SK-N-SH (cell line): ENCODE results near the gene MYADML2. TPM values are rescaled to one million over a fixed set of nuclear protein-coding genes. Genes with fewer than 3 reads are reported as not detected.
A peak's percentile ranks its signal among the peaks of the same experiment; 100 is the strongest.

Source experiments
- CTCF ChIA-PET: fragments of 300-600, 350-600 bp; formaldehyde crosslinking; extraction: SDS; loops from one replicate; lab custom pipeline; 2021; lab: Yijun Ruan, JAX
- POLR2A ChIA-PET: fragments of 350-600 bp; sonication (Branson Sonifier 250); formaldehyde crosslinking; extraction: SDS; loops from one replicate; lab custom pipeline; 2020; ENCODE audit warnings: antibody characterized with exemption, inconsistent platforms; lab: Yijun Ruan, JAX
- DNase-seq: peaks from one replicate; pipeline ENCODE4 v3.0.0; 2012
- H2AFZ ChIP-seq: fragments of 200-600 bp; sonication (generic); 2 replicates; pipeline ENCODE4 v1.8.1; 2016; ENCODE audit warnings: antibody characterized with exemption, mild to moderate bottlenecking, low read depth
- H3F3A ChIP-seq: fragments of 200-600 bp; sonication (generic); replicated peaks from 2 replicates; pipeline ENCODE3; 2016; ENCODE audit warnings: antibody characterized with exemption, mild to moderate bottlenecking; ENCODE audit not compliant: insufficient read depth
- H3K27ac ChIP-seq, 2 experiments: fragments of 200-500 bp in 1 of 2; fragments of 200-600 bp in 1 of 2; sonication (Bioruptor generic) in 1 of 2; sonication (generic), shearing (Covaris generic) in 1 of 2; 2 replicates each; pipeline versions ENCODE4 v1.5.1 to v1.6.1; 2014 to 2016; ENCODE audit warnings: low read depth in 2 of 2, inconsistent platforms in 1 of 2, low read length in 1 of 2, mild to moderate bottlenecking in 1 of 2, mixed read lengths in 1 of 2
- H3K27me3 ChIP-seq: fragments of 200-600 bp; sonication (generic), shearing (Covaris generic); 2 replicates; pipeline ENCODE4 v1.6.1; 2016; ENCODE audit warnings: mixed run types; ENCODE audit not compliant: insufficient read depth
- H3K36me3 ChIP-seq, 2 experiments: fragments of 200-500 bp in 1 of 2; fragments of 200-600 bp in 1 of 2; sonication (Bioruptor generic) in 1 of 2; sonication (generic) in 1 of 2; replicated peaks in 1 of 2; 2 replicates each; pipeline versions ENCODE3 to v1.5.1; 2014 to 2016; ENCODE audit warnings: low read length in 1 of 2, mild to moderate bottlenecking in 1 of 2; ENCODE audit not compliant: insufficient read depth in 2 of 2, control insufficient read depth in 1 of 2
- H3K4me1 ChIP-seq, 2 experiments: fragments of 200-500 bp in 1 of 2; fragments of 200-600 bp in 1 of 2; sonication (Bioruptor generic) in 1 of 2; sonication (generic), shearing (Covaris generic) in 1 of 2; 2 replicates each; pipeline versions ENCODE4 v1.5.1 to v1.6.1; 2014 to 2016; ENCODE audit warnings: low read depth in 1 of 2, low read length in 1 of 2, mixed run types in 1 of 2; ENCODE audit not compliant: insufficient read depth in 2 of 2, control insufficient read depth in 1 of 2
- H3K4me2 ChIP-seq: fragments of 200-600 bp; sonication (generic), shearing (Covaris generic); 2 replicates; pipeline ENCODE4 v1.6.1; 2017; ENCODE audit warnings: mixed run types
- H3K4me3 ChIP-seq, 2 experiments: fragments of 200-500 bp in 1 of 2; fragments of 200-600 bp in 1 of 2; sonication (Bioruptor generic) in 1 of 2; sonication (generic), shearing (Covaris generic) in 1 of 2; 2 replicates each; pipeline versions ENCODE4 v1.5.1 to v1.8.1; 2014 to 2016; ENCODE audit warnings: low read depth in 2 of 2, inconsistent platforms in 1 of 2, low read length in 1 of 2, mild to moderate bottlenecking in 1 of 2, mixed read lengths in 1 of 2, moderate library complexity in 1 of 2
- H3K79me2 ChIP-seq: fragments of 200-600 bp; sonication (generic); 2 replicates; pipeline ENCODE4 v1.8.1; 2017; ENCODE audit warnings: mild to moderate bottlenecking; ENCODE audit not compliant: insufficient read depth
- H3K9ac ChIP-seq: fragments of 200-600 bp; sonication (generic); 2 replicates; pipeline ENCODE4 v1.6.1; 2017; ENCODE audit warnings: mixed run types
- H3K9me2 ChIP-seq: fragments of 200-600 bp; sonication (generic); 2 replicates; pipeline ENCODE4 v1.6.1; 2017; ENCODE audit warnings: mixed run types
- H3K9me3 ChIP-seq: fragments of 200-600 bp; sonication (generic); 2 replicates; pipeline ENCODE4 v1.6.1; 2017; ENCODE audit warnings: mixed run types, mild to moderate bottlenecking, moderate library complexity
- H4K20me1 ChIP-seq: fragments of 200-600 bp; sonication (generic); 2 replicates; pipeline ENCODE4 v1.6.1; 2017; ENCODE audit warnings: mild to moderate bottlenecking, mixed run types; ENCODE audit not compliant: insufficient read depth
- ELF1 ChIP-seq: IDR thresholded peaks from 2 replicates; pipeline ENCODE4 v1.4.0; 2012
- EP300 ChIP-seq, 2 experiments: IDR thresholded peaks; 2 replicates each; pipeline versions ENCODE4 v1.4.0 to v1.6.1; 2012; ENCODE audit warnings: borderline replicate concordance in 1 of 2, low read depth in 1 of 2, low read length in 1 of 2
- GABPA ChIP-seq: IDR thresholded peaks from 2 replicates; pipeline ENCODE4 v1.4.0; 2012; ENCODE audit warnings: low read depth, mild to moderate bottlenecking
- GATA2 ChIP-seq: sonication (generic); formaldehyde crosslinking; IDR thresholded peaks from 2 replicates; pipeline ENCODE4 v1.5.0; 2020; ENCODE audit warnings: mild to moderate bottlenecking, missing genetic modification reagents
- MAX ChIP-seq: IDR thresholded peaks from 2 replicates; pipeline ENCODE4 v1.4.0; 2012; ENCODE audit warnings: low read depth
- MXI1 ChIP-seq: IDR thresholded peaks from 2 replicates; pipeline ENCODE4 v1.6.1; 2012; ENCODE audit warnings: mild to moderate bottlenecking, low read depth, low read length, improper control_type of control experiment
- NFIC ChIP-seq: IDR thresholded peaks from 2 replicates; pipeline ENCODE4 v1.4.0; 2012; ENCODE audit warnings: borderline replicate concordance
- POLR2AphosphoS5 ChIP-seq: IDR thresholded peaks from 2 replicates; pipeline ENCODE4 v1.6.1; 2012; ENCODE audit warnings: low read depth, low read length
- RCOR1 ChIP-seq: fragments of 150-350 bp; IDR thresholded peaks from 2 replicates; pipeline ENCODE4 v1.6.1; 2017; ENCODE audit warnings: antibody characterized with exemption, low read length
- RFX5 ChIP-seq: IDR thresholded peaks from 2 replicates; pipeline ENCODE4 v1.6.1; 2012; ENCODE audit warnings: mild to moderate bottlenecking, improper control_type of control experiment, low read length
- TEAD4 ChIP-seq: IDR thresholded peaks from 2 replicates; pipeline ENCODE4 v1.4.0; 2012; ENCODE audit warnings: mild to moderate bottlenecking, borderline replicate concordance; ENCODE audit not compliant: insufficient read depth
- YY1 ChIP-seq: IDR thresholded peaks from 2 replicates; pipeline ENCODE4 v1.4.0; 2012; ENCODE audit warnings: low read depth, mild to moderate bottlenecking
- WGBS: methylation state at CpG from one replicate; pipeline ENCODE4 v1.1.6; 2017; ENCODE audit warnings: low lambda C conversion rate; 5-methylcytosine and 5-hydroxymethylcytosine counted together
- polyA plus RNA-seq, 3 experiments: library from polyadenylated mRNA; depleted of rRNA; stranded (reverse); fragments of >200 nt; gene quantifications; 2 replicates each; pipeline ENCODE4 v1.2.3, GENCODE V29; 2012

The MYADML2 gene
- polyA plus RNA-seq, 1 of the 3 experiments (the other 2 are of a cell fraction) = not detected

- TF ChIP-seq EP300 (IDR thresholded peaks at IDR 0.05; ENCODE audit: borderline replicate concordance in 1 of 2, low read depth in 1 of 2, low read length in 1 of 2) (no peak), GABPA (0 out of 2 replicates have a peak, but pooled peaks have one; percentile 17), MAX (peak; percentile 68; the same call in 1 of the 2 replicates), POLR2AphosphoS5 (peak; percentile 58; the same call in 1 of the 2 replicates), MXI1 (peak; percentile 53; the same call in 1 of the 2 replicates)
- TF ChIP-seq, all 33 proteins: peak for 4
- Histone ChIP-seq H3K4me3 (peak overlapping the region; percentile 70 to 92), H3K9me2 (no peaks in the 10 kb centered on the region), H2AFZ (no peak overlapping the region), H3K27ac (peak overlapping the region; percentile 72 to 85), H3F3A (peaks cover 13% of the 10 kb centered on the region), H3K4me1 (peaks cover 20 to 31% of the 10 kb centered on the region in 2 experiments; a peak in 2 of 4 replicates), H3K27me3 (no peaks in the 10 kb centered on the region), H3K4me2 (peak overlapping the region; percentile 87), H3K36me3 (peaks cover 3 to 12% of the 10 kb centered on the region in 2 experiments), H3K9me3 (no peaks in the 10 kb centered on the region), H3K79me2 (peaks cover 55% of the 10 kb centered on the region), H3K9ac (peak overlapping the region; percentile 91), H4K20me1 (peaks cover 43% of the 10 kb centered on the region)
- POLR2A ChIA-PET = interaction anchor here (0.6 to 5.0 kb wide), 10 partner anchors 9 to 1429 kb away, joined by 3 to 34 read pairs (median 4); partner anchors contain the start of genes ALYREF, ANAPC11, FASN and NPB
- CTCF ChIA-PET = interaction anchor here (1.1 to 11.7 kb wide), 10 partner anchors 10 to 104 kb away, joined by 3 to 107 read pairs (median 22); partner anchors contain the start of genes ALYREF, ANAPC11, ARHGDIA and ASPSCR1
- peak; percentile 85 for DNase-seq
- WGBS = 2% methylated on average over 43 of the region's 46 CpGs
Observed at GRCh38 chr17:81926451-81927151, 20.4 kb downstream of the MYADML2 start.

- ChIA-PET POLR2A (interaction anchor here (0.6 to 5.0 kb wide), 9 partner anchors 9 to 1428 kb away, joined by 3 to 34 read pairs (median 4); partner anchors contain the start of genes ARHGDIA, FASN, NPB and PYCR1), CTCF (interaction anchor here (1.2 to 11.7 kb wide), 10 partner anchors 10 to 105 kb away, joined by 3 to 107 read pairs (median 22); partner anchors contain the start of genes ARHGDIA, ASPSCR1, NOTUM and PYCR1)
- Histone ChIP-seq H3K27me3 (no peaks in the 10 kb centered on the region), H3K4me2 (peak overlapping the region; percentile 87), H3K36me3 (peaks cover 9 to 18% of the 10 kb centered on the region in 2 experiments), H3K27ac (peak overlapping the region; percentile 72 to 85), H3K9me3 (no peaks in the 10 kb centered on the region), H3K9ac (peak overlapping the region; percentile 91; the same call in 1 of the 2 replicates), H3K79me2 (peaks cover 61% of the 10 kb centered on the region), H2AFZ (no peak overlapping the region), H4K20me1 (peaks cover 49% of the 10 kb centered on the region), H3K4me1 (peaks cover 20 to 31% of the 10 kb centered on the region in 2 experiments; a peak in 2 of 4 replicates), H3F3A (peaks cover 18% of the 10 kb centered on the region), H3K9me2 (no peaks in the 10 kb centered on the region), H3K4me3 (peak overlapping the region; percentile 70 to 92)
- WGBS = 53% methylated on average over 10 of the region's 10 CpGs
- no peak for DNase-seq
- TF ChIP-seq ELF1 (no peak), NFIC (no peak), YY1 (no peak), TEAD4 (no peak), RFX5 (no peak), GATA2 (no peak), RCOR1 (no peak)
Observed at GRCh38 chr17:81925860-81926450, 21.1 kb downstream of the MYADML2 start.
